ENCODE data around the gene STARD9. TPM values are rescaled to one million over a fixed set of nuclear protein-coding genes. Genes with fewer than 3 reads are reported as not detected.
A peak's percentile ranks its signal among the peaks of the same experiment; 100 is the strongest.

STARD9 gene
- total and polyA plus RNA-seq, 2 of the 13 experiments (the other 11 are each of a cell fraction or from before 2014, with no cell fraction given), result 5.3 to 7.5 TPM

DNA sequence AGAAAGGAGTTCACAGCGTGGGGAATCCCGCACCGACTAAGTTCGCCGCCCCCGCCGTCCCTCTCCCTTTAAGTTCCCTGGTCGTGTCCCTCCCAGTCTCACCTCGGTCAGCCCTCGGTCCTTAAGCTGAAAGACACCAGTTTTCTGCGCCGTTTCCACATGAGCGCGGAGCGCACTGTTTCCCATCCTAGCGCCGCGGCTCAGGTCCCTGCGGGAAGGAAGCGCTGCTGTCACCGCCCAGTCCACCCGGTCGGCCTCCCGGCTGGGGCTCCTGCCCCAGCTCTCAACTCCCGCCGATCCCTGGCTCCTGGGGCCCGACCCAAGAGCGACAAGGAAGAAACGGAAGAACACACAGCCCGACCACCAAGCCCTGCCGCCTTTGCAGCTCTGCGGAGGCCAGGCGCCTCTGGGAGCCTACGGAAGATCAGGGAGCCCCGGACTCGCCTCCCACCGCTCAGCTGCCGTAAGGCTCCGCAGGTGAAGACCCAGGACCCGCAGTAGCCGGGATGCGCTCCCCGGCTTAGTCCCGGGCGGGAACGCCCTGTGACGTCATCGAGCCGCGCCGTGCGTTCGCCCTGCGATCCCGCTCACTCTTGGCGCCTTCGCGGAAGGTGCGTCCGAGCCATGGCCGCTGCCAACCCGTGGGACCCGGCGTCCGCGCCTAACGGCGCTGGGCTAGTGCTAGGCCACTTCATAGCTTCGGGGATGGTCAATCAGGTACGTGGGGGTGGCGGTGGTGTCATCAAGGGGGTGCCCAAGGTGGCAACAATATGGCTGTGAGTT, 27.0 kb upstream of the STARD9 start, which contains the start of the genes HAUS2 and LRRC57 (continued):
- TF ChIP-seq, protein P1, sequence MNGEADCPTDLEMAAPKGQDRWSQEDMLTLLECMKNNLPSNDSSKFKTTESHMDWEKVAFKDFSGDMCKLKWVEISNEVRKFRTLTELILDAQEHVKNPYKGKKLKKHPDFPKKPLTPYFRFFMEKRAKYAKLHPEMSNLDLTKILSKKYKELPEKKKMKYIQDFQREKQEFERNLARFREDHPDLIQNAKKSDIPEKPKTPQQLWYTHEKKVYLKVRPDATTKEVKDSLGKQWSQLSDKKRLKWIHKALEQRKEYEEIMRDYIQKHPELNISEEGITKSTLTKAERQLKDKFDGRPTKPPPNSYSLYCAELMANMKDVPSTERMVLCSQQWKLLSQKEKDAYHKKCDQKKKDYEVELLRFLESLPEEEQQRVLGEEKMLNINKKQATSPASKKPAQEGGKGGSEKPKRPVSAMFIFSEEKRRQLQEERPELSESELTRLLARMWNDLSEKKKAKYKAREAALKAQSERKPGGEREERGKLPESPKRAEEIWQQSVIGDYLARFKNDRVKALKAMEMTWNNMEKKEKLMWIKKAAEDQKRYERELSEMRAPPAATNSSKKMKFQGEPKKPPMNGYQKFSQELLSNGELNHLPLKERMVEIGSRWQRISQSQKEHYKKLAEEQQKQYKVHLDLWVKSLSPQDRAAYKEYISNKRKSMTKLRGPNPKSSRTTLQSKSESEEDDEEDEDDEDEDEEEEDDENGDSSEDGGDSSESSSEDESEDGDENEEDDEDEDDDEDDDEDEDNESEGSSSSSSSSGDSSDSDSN (CRISPR knock-in tag; IDR thresholded peaks at IDR 0.05), result peak; percentile 98
- TF ChIP-seq PHB2 (IDR thresholded peaks at IDR 0.05; ENCODE audit: partially characterized antibody) (no peak), JARID2 (CRISPR knock-in tag; IDR thresholded peaks at IDR 0.05; ENCODE audit: insufficient replicate concordance) (no peak), SP2 (CRISPR knock-in tag; IDR thresholded peaks at IDR 0.05) (no peak; the same call in 1 of the 2 replicates), ATF7 (IDR thresholded peaks at IDR 0.05) (peak; percentile 99), ATF7 (CRISPR knock-in tag; IDR thresholded peaks at IDR 0.05) (peak; percentile 98), GTF3A (CRISPR knock-in tag; conservative IDR thresholded peaks at IDR 0.05) (no peak), CHD2 (IDR thresholded peaks at IDR 0.05; ENCODE audit: low read depth, low read length) (peak; percentile 32; the same call in 1 of the 2 replicates), RFXANK (CRISPR knock-in tag; IDR thresholded peaks at IDR 0.05) (no peak), MEF2D (CRISPR knock-in tag; IDR thresholded peaks at IDR 0.05) (peak; percentile 82), NR2C2 (CRISPR knock-in tag; IDR thresholded peaks at IDR 0.05; ENCODE audit: borderline replicate concordance) (peak; percentile 58; the same call in 1 of the 2 replicates), GATA4 (IDR thresholded peaks at IDR 0.05; ENCODE audit: borderline replicate concordance, low read depth) (peak; percentile 66; the same call in 1 of the 2 replicates), ZFP37 (CRISPR knock-in tag; IDR thresholded peaks at IDR 0.05; ENCODE audit: borderline replicate concordance) (no peak), ZNF468 (CRISPR knock-in tag; IDR thresholded peaks at IDR 0.05) (0 out of 2 replicates have a peak, but pooled peaks have one; percentile 68), ZNF850 (CRISPR knock-in tag; conservative IDR thresholded peaks at IDR 0.05) (no peak), SMYD3 (CRISPR knock-in tag; IDR thresholded peaks at IDR 0.05) (0 out of 2 replicates have a peak, but pooled peaks have one; percentile 66), SALL1 (CRISPR knock-in tag; IDR thresholded peaks at IDR 0.05) (peak; percentile 68), ZNF772 (CRISPR knock-in tag; IDR thresholded peaks at IDR 0.05) (peak; percentile 86; the same call in 1 of the 2 replicates)
- TF ChIP-seq, protein P2, sequence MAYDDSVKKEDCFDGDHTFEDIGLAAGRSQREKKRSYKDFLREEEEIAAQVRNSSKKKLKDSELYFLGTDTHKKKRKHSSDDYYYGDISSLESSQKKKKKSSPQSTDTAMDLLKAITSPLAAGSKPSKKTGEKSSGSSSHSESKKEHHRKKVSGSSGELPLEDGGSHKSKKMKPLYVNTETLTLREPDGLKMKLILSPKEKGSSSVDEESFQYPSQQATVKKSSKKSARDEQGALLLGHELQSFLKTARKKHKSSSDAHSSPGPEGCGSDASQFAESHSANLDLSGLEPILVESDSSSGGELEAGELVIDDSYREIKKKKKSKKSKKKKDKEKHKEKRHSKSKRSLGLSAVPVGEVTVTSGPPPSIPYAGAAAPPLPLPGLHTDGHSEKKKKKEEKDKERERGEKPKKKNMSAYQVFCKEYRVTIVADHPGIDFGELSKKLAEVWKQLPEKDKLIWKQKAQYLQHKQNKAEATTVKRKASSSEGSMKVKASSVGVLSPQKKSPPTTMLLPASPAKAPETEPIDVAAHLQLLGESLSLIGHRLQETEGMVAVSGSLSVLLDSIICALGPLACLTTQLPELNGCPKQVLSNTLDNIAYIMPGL (CRISPR knock-in tag; IDR thresholded peaks at IDR 0.05; ENCODE audit: borderline replicate concordance in 1 of 2, low read depth in 1 of 2), result peak; percentile 87 to 90; a peak in 3 of 4 replicates
- TF ChIP-seq, protein P3, sequence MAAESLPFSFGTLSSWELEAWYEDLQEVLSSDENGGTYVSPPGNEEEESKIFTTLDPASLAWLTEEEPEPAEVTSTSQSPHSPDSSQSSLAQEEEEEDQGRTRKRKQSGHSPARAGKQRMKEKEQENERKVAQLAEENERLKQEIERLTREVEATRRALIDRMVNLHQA (CRISPR knock-in tag; IDR thresholded peaks at IDR 0.05), result no peak
- TF ChIP-seq, protein P4, sequence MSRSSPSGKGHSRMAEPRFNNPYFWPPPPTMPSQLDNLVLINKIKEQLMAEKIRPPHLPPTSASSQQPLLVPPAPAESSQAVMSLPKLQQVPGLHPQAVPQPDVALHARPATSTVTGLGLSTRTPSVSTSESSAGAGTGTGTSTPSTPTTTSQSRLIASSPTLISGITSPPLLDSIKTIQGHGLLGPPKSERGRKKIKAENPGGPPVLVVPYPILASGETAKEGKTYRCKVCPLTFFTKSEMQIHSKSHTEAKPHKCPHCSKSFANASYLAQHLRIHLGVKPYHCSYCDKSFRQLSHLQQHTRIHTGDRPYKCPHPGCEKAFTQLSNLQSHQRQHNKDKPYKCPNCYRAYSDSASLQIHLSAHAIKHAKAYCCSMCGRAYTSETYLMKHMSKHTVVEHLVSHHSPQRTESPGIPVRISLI (CRISPR knock-in tag; IDR thresholded peaks at IDR 0.05; ENCODE audit: borderline replicate concordance), result peak; percentile 14; the same call in 1 of the 2 replicates
- TF ChIP-seq, protein P5, sequence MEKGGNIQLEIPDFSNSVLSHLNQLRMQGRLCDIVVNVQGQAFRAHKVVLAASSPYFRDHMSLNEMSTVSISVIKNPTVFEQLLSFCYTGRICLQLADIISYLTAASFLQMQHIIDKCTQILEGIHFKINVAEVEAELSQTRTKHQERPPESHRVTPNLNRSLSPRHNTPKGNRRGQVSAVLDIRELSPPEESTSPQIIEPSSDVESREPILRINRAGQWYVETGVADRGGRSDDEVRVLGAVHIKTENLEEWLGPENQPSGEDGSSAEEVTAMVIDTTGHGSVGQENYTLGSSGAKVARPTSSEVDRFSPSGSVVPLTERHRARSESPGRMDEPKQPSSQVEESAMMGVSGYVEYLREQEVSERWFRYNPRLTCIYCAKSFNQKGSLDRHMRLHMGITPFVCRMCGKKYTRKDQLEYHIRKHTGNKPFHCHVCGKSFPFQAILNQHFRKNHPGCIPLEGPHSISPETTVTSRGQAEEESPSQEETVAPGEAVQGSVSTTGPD (CRISPR knock-in tag; IDR thresholded peaks at IDR 0.05), result 0 out of 2 replicates have a peak, but pooled peaks have one; percentile 45
